Stimulated activated CD4-positive, alpha-beta T cell treated with anti-CD3 and anti-CD28 coated beads, Interleukin-2, amount 100 ng/mL, for 4 hours (primary cell): ENCODE measurements around the gene ZMYND10.
A peak's percentile ranks its signal among the peaks of the same experiment; 100 is the strongest.

Experiments
- DNase-seq: peaks from one replicate; pipeline ENCODE4 v3.0.0-alpha.2; 2020; ENCODE audit warnings: low read depth

The ZMYND10 gene

GRCh38 chr3:50302095-50303012 is 43.2 kb downstream of the ZMYND10 start:
- DNase-seq, result no peak

DNA sequence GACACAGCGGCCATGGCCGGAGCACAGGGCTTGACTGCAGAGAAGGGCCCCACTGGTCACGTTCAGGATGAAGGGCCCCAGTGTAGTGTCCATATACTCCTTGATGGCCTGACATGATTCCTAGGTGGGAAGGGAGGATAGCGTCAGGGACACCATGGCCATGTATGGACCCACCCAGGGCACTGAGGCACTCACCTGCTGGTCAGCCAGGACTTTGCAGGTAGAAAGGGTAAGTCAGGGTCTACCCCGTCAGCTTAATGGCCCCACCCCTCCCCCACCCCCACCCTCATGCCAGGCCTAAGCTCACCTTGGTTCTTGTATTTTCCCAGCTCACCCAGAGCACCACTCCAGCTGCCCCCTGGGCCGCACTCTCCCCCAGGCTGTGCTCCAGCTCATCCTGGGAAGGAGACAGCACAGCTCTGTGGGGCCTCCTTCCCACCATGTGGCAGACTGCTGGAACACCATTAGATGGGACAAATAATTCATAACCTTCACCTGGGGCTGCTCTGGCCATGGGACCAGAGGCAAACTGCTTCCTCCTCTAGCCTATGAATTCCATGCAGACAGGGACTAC is 44.8 kb downstream of the ZMYND10 start:
- DNase-seq, result no peak

GRCh38 chr3:50299929-50300680 is 45.4 kb downstream of the ZMYND10 start:
- DNase-seq, result no peak

- no peak for DNase-seq
Observed at GRCh38 chr3:50299638-50299928, 45.9 kb downstream of the ZMYND10 start.

DNA sequence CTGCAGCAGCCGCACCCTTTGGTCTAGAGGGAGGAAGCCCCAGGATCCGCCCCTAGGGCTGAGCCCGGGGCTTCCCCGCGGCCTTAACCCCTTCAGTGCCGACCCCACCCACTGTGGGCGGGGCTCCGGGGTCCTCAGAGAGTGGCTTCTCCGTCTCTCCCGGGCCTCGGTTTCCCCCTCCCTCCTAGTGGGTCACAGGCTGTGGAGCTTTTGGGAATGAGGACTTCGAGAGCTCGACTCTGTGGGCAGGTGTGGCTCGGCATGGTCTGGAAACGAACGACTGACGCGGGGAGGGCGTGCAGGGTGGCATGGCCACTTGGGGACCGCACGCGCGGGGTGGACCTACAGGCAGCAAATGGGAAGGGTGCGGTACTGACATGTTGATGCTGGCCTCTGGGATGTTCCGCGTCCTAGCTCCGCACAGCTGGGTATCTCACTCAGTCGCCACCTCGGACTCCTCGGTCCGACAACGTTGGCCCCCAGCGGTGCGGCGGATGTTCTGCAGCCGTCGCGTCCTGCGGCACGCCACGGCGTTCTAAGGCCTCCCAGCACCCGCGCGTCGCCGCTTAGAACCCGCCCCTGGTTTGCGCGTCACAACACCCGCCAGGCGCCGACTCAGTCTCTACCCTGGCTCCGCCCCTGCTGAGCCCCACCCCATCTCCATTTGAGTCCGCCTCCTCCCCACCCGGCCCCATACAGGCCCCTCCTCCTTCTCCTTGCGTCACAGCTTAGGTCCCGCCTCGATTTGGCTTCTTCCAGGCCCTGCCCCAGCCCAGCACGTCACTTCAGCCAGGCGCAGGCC is 46.5 kb downstream of the ZMYND10 start, which contains the start of the genes HYAL3 and NAA80:
Gene HYAL3, minus strand, starts transcription at position 570 of the 802 bp plus-strand sequence. CDS start 3,803 bp downstream, outside the sequence.
Gene NAA80, minus strand, starts transcription at position 570 of the 802 bp plus-strand sequence. CDS start 1,942 bp downstream, outside the sequence.
- DNase-seq, result peak; percentile 99

- DNase-seq, result no peak
Observed at GRCh38 chr3:50297896-50298725, 47.4 kb downstream of the ZMYND10 start.

DNA sequence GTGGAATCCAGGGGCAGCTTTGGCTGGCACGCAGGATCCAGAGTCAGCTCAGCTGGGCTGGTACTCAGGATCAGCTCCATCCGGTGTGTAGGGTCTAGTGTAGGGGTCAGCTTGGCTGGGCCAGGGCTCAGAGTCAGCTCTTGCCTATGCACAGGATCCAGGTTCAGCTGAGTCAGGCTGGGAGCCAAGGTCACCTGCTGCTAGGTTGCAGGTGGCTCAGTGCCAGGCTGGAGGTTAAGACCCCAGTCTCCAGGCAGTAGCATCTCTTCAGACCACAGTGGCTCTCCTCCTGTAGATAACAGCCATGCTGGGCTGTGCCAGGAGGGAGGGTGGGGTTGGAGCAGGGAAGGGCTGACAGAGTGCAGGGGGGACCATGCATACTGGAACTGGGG is 48.2 kb downstream of the ZMYND10 start:
- no peak for DNase-seq

DNA sequence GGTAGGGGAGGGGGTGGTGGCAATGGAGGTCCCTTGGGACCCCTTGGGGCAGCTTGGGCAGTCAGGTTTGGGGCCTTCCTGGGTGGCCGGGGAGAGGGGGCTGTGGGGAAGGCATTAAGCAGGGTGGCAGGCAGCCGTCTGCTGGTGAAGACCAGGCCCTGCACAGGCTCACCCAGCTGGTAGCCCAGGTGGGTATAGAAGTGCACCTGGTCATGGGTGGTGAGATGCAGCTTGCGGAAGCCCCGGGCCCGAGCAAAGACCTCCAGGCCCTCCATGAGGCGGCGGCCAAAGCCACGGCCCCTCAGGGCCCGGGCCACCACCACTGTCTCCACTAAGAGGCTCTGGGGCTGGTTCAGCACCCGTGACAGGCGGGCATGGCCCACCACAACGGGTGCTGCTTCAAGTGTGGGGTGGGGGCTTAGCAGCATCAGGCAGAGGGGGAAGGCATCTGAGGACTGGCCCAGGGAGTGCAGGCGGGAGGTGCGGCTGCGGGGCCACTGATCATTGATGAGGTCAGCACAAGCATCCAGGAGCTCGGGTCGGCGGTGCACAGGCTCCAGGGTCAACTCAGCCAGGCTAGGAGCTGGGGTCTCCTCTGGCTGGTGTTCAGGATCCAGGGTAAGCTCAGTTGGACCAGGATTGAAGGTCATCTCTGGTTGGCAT is 48.7 kb downstream of the ZMYND10 start:
- DNase-seq, result no peak

- no peak for DNase-seq
Observed at GRCh38 chr3:50295553-50296431, 49.7 kb downstream of the ZMYND10 start.

GRCh38 chr3:50294492-50295403 is 50.8 kb downstream of the ZMYND10 start:
- DNase-seq, result no peak

DNA sequence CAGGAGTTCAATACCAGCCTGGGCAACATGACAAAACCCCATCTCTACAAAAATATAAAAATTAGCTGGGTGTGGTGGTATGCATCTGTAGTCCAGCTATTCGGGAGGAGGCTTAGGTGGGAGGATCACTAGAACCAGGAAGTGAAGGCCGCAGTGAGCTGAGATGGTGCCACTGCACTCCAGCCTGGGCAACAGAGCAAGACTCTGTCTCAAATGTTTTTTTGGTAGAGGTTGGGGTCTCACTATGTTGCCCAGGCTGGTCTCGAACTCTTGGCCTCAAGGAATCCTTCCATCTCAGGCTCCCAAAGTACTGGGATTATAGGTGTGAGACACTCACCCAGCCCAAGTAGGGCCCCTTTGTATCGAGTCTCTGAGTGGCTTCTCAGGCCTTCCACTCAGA is 51.4 kb downstream of the ZMYND10 start:
- DNase-seq, result no peak

DNA sequence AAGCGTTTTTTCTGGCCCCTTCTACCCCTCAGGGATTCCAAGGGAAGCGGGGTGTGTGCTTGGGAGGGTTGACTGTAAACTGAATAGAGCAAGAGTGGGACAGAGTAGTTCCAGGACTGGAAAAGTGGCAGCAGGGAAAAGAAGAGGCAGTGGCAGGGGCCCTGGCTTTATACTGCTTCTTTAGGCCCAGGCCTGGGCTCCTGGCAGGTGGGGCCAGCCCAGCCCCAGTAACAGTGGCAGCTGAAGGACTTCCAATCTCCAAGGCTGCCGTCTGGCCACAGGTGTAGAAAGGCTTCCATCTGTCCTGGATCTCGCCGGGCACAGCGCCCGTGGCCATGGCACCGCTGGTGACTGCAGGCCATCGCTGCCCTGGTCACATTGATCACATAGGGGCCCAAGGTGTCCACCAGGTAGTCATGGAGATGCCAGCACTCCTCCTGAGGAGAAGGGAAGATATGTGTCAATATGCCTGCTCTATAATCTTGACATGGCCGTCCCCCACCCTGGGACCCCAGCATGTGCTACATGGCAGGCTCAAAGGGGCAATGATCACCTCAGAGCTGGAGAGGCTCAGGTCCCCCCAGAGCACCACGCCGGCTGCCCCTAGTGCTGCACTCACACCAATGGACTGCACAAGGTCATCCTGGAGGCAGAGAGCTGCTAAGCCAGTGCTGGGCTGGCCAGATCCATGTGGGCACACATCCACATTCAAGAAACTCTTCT is 52.3 kb downstream of the ZMYND10 start:
- no peak for DNase-seq

- peak; percentile 95 for DNase-seq
Observed at GRCh38 chr3:50292159-50293078, 53.1 kb downstream of the ZMYND10 start, which contains the start of gene IFRD2. TSS of gene IFRD2 (minus strand) at chr3:50292429. CDS start at chr3:50292274, 155 bp downstream.
